ENCODE results near the gene UBE2L6. TPM values are rescaled to one million over a fixed set of nuclear protein-coding genes. Genes with fewer than 3 reads are reported as not detected.

The UBE2L6 gene
- 15.6 and 18.7 TPM in 2 replicates for total RNA-seq

GRCh38 chr11:57567515-57568329 is at the start of gene UBE2L6:
Gene UBE2L6 (minus strand): TSS chr11:57567672. CDS start chr11:57567611, 61 bp downstream.

GRCh38 chr11:57597461-57597915 is 30.0 kb upstream of the UBE2L6 start, which contains the start of gene SERPING1:
Gene SERPING1 (plus strand): TSS chr11:57597685. CDS start chr11:57598271, 586 bp downstream.

GRCh38 chr11:57536947-57537619 is 30.4 kb downstream of the UBE2L6 start, which contains the start of gene SMTNL1:
Gene SMTNL1 (plus strand): TSS chr11:57537595. CDS start chr11:57542643, 5,048 bp downstream.

GRCh38 chr11:57530596-57531507 is 36.6 kb downstream of the UBE2L6 start, which contains the start of gene TIMM10:
Gene TIMM10 (minus strand): TSS chr11:57530754. CDS start chr11:57530189, 565 bp downstream.

GRCh38 chr11:57515332-57516060 is 52.0 kb downstream of the UBE2L6 start, which contains the start of gene SLC43A1:
Gene SLC43A1 (minus strand): TSS chr11:57515702. CDS start chr11:57514111, 1,591 bp downstream.

Small RNA genes lying within 50 kb of the gene (small RNA-seq; reads per million reads assigned to genes)
- gene RN7SL605P: not detected

Other genes with a start within 250 kb of the UBE2L6 start
- 46.7 and 50.9 TPM in 2 replicates for gene TNKS1BP1, start 242.7 kb downstream of the UBE2L6 start, total RNA-seq
- 123 and 143 TPM in 2 replicates for gene SSRP1, start 231.8 kb downstream of the UBE2L6 start, total RNA-seq
- not detected in 2 replicates for gene P2RX3, start 229.3 kb downstream of the UBE2L6 start, total RNA-seq
- not detected in 2 replicates for gene PRG3, start 186.5 kb downstream of the UBE2L6 start, total RNA-seq
- gene PRG2, start 177.0 kb downstream of the UBE2L6 start, total RNA-seq: 0.07 and 0.13 TPM in 2 replicates
- gene SLC43A3, start 140.6 kb downstream of the UBE2L6 start, total RNA-seq: 120 and 156 TPM in 2 replicates
- gene RTN4RL2, start 107.1 kb downstream of the UBE2L6 start, total RNA-seq: 0.22 and 0.27 TPM in 2 replicates
- gene SLC43A1, start 52.0 kb downstream of the UBE2L6 start, total RNA-seq: 10.4 and 15.4 TPM in 2 replicates
- gene TIMM10, start 36.9 kb downstream of the UBE2L6 start, total RNA-seq: 48.7 and 66.3 TPM in 2 replicates
- not detected in 2 replicates for gene SMTNL1, start 30.1 kb downstream of the UBE2L6 start, total RNA-seq
- gene SERPING1, start 30.0 kb upstream of the UBE2L6 start, total RNA-seq: 0.14 TPM in 1 of 2 replicates, not detected in the other
- under 0.01 and 0.07 TPM in 2 replicates for gene YPEL4, start 82.2 kb upstream of the UBE2L6 start, total RNA-seq
- 20.5 and 21.8 TPM in 2 replicates for gene CLP1, start 90.1 kb upstream of the UBE2L6 start, total RNA-seq
- gene ZDHHC5, start 100.4 kb upstream of the UBE2L6 start, total RNA-seq: 54.8 and 62.4 TPM in 2 replicates
- gene MED19, start 144.5 kb upstream of the UBE2L6 start, total RNA-seq: 19.0 and 22.3 TPM in 2 replicates
- gene TMX2, start 144.9 kb upstream of the UBE2L6 start, total RNA-seq: 71.3 and 75.1 TPM in 2 replicates
- 83.4 and 86.7 TPM in 2 replicates for gene SELENOH, start 173.8 kb upstream of the UBE2L6 start, total RNA-seq
- gene BTBD18, start 184.1 kb upstream of the UBE2L6 start, total RNA-seq: not detected in 2 replicates
- 262 and 292 TPM in 2 replicates for gene CTNND1, start 194.1 kb upstream of the UBE2L6 start, total RNA-seq